ACC112 (cell line): ENCODE results near the gene ZNF516.

ENCODE experiments used
- H2AFZ ChIP-seq: fragments of 200-600 bp; sonication (generic); one replicate; pipeline ENCODE4 v1.6.0; 2017; ENCODE audit warnings: antibody characterized with exemption, low read length; ENCODE audit not compliant: unreplicated experiment
- H3K27ac ChIP-seq: fragments of 200-600 bp; sonication (generic); 2 replicates; pipeline ENCODE4 v1.5.1; 2014; ENCODE audit warnings: low read depth, mild to moderate bottlenecking, antibody characterized with exemption, low read length, moderate library complexity
- H3K27me3 ChIP-seq: fragments of 200-600 bp; sonication (generic); 2 replicates; pipeline ENCODE4 v1.6.1; 2014; ENCODE audit warnings: mild to moderate bottlenecking, antibody characterized with exemption, low read length, moderate library complexity, mixed read lengths; ENCODE audit not compliant: insufficient read depth
- H3K36me3 ChIP-seq: fragments of 200-600 bp; sonication (generic); 2 replicates; pipeline ENCODE4 v1.6.1; 2016; ENCODE audit warnings: mild to moderate bottlenecking, antibody characterized with exemption, low read length, moderate library complexity, mixed read lengths; ENCODE audit not compliant: insufficient read depth
- H3K4me1 ChIP-seq: fragments of 200-600 bp; sonication (generic); one replicate; pipeline ENCODE4 v1.6.1; 2016; ENCODE audit warnings: low read length, mixed read lengths; ENCODE audit not compliant: insufficient read depth, unreplicated experiment, control insufficient read depth
- H3K4me3 ChIP-seq: fragments of 200-600 bp; sonication (generic); 2 replicates; pipeline ENCODE4 v1.5.1; 2014; ENCODE audit warnings: mild to moderate bottlenecking, low read depth, low read length
- H3K79me2 ChIP-seq: fragments of 200-600 bp; sonication (generic); one replicate; pipeline ENCODE4 v1.6.0; 2016; ENCODE audit warnings: low read length; ENCODE audit not compliant: control insufficient read depth, unreplicated experiment, insufficient read depth

The ZNF516 gene

GRCh38 chr18:76386071-76386470 lies 109.0 kb downstream of the ZNF516 start:
- Histone ChIP-seq H2AFZ (no peak overlapping the region), H3K27me3 (no peaks in the 10 kb centered on the region), H3K36me3 (peaks cover 3% of the 10 kb centered on the region; the same call in 1 of the 2 replicates), H3K4me3 (no peak overlapping the region), H3K27ac (no peak overlapping the region), H3K79me2 (peaks cover 51% of the 10 kb centered on the region), H3K4me1 (no peaks in the 10 kb centered on the region)

GRCh38 chr18:76385681-76385975 lies 109.4 kb downstream of the ZNF516 start:
- no peaks in the 10 kb centered on the region for H3K4me1 ChIP-seq
- no peak overlapping the region for H3K27ac ChIP-seq
- H3K36me3 ChIP-seq: peaks cover 3% of the 10 kb centered on the region; the same call in 1 of the 2 replicates
- H3K27me3 ChIP-seq: no peaks in the 10 kb centered on the region
- no peak overlapping the region for H2AFZ ChIP-seq
- H3K4me3 ChIP-seq: no peak overlapping the region
- peaks cover 47% of the 10 kb centered on the region for H3K79me2 ChIP-seq

- no peak overlapping the region for H3K4me3 ChIP-seq
- H3K4me1 ChIP-seq: no peaks in the 10 kb centered on the region
- no peaks in the 10 kb centered on the region for H3K27me3 ChIP-seq
- H3K79me2 ChIP-seq: peaks cover 44% of the 10 kb centered on the region
- H3K36me3 ChIP-seq: peaks cover 3% of the 10 kb centered on the region; the same call in 1 of the 2 replicates
- no peak overlapping the region for H2AFZ ChIP-seq
- no peak overlapping the region for H3K27ac ChIP-seq
These were observed 110.0 kb downstream of the ZNF516 start for GRCh38 chr18:76384861-76385680.

GRCh38 chr18:76384114-76384790 lies 110.8 kb downstream of the ZNF516 start:
- H3K79me2 ChIP-seq: peaks cover 36% of the 10 kb centered on the region
- H3K27me3 ChIP-seq: no peaks in the 10 kb centered on the region
- H3K36me3 ChIP-seq: peaks cover 3% of the 10 kb centered on the region; the same call in 1 of the 2 replicates
- no peak overlapping the region for H2AFZ ChIP-seq
- no peak overlapping the region for H3K4me3 ChIP-seq
- no peaks in the 10 kb centered on the region for H3K4me1 ChIP-seq
- H3K27ac ChIP-seq: no peak overlapping the region

GRCh38 chr18:76383636-76384035 lies 111.4 kb downstream of the ZNF516 start:
- Histone ChIP-seq H2AFZ (no peak overlapping the region), H3K36me3 (no peaks in the 10 kb centered on the region; the same call in 1 of the 2 replicates), H3K4me1 (no peaks in the 10 kb centered on the region), H3K27ac (no peak overlapping the region), H3K27me3 (no peaks in the 10 kb centered on the region), H3K4me3 (no peak overlapping the region), H3K79me2 (peaks cover 30% of the 10 kb centered on the region)

GRCh38 chr18:76382275-76382674 lies 112.8 kb downstream of the ZNF516 start:
- Histone ChIP-seq H3K36me3 (peaks cover 4% of the 10 kb centered on the region; the same call in 1 of the 2 replicates), H3K4me1 (no peaks in the 10 kb centered on the region), H3K4me3 (no peak overlapping the region), H2AFZ (no peak overlapping the region), H3K79me2 (peaks cover 20% of the 10 kb centered on the region), H3K27ac (no peak overlapping the region), H3K27me3 (no peaks in the 10 kb centered on the region)

GRCh38 chr18:76380791-76381405 lies 114.1 kb downstream of the ZNF516 start:
- H3K27me3 ChIP-seq: no peaks in the 10 kb centered on the region
- H3K27ac ChIP-seq: no peak overlapping the region
- no peak overlapping the region for H3K4me3 ChIP-seq
- no peaks in the 10 kb centered on the region for H3K4me1 ChIP-seq
- H3K36me3 ChIP-seq: peaks cover 4% of the 10 kb centered on the region; the same call in 1 of the 2 replicates
- no peak overlapping the region for H2AFZ ChIP-seq
- peaks cover 15% of the 10 kb centered on the region for H3K79me2 ChIP-seq

GRCh38 chr18:76380127-76380729 lies 114.8 kb downstream of the ZNF516 start:
- Histone ChIP-seq H3K27ac (no peak overlapping the region), H3K27me3 (no peaks in the 10 kb centered on the region), H3K36me3 (peaks cover 4% of the 10 kb centered on the region; the same call in 1 of the 2 replicates), H3K79me2 (peaks cover 15% of the 10 kb centered on the region), H3K4me3 (no peak overlapping the region), H3K4me1 (no peaks in the 10 kb centered on the region), H2AFZ (no peak overlapping the region)

- no peaks in the 10 kb centered on the region for H3K27me3 ChIP-seq
- H3K4me1 ChIP-seq: no peaks in the 10 kb centered on the region
- H3K79me2 ChIP-seq: peaks cover 14% of the 10 kb centered on the region
- H2AFZ ChIP-seq: no peak overlapping the region
- no peak overlapping the region for H3K27ac ChIP-seq
- H3K4me3 ChIP-seq: no peak overlapping the region
- H3K36me3 ChIP-seq: peaks cover 4% of the 10 kb centered on the region; the same call in 1 of the 2 replicates
These were observed 115.6 kb downstream of the ZNF516 start for GRCh38 chr18:76379226-76380126.
